Thoracic aorta (tissue), 2 donors: ENCODE measurements around the gene TPPP2. TPM values are rescaled to one million over a fixed set of nuclear protein-coding genes. Genes with fewer than 3 reads are reported as not detected.
A peak's percentile ranks its signal among the peaks of the same experiment; 100 is the strongest.

Experiments
- ATAC-seq: fragments of 150-250 bp; one replicate; pipeline ENCODE4 v1.8.0; 2017; ENCODE audit warnings: low read depth; ENCODE audit not compliant: insufficient number of reproducible peaks, low FRiP score
- DNase-seq: peaks from one replicate; pipeline ENCODE4 v3.0.0-alpha.2; 2020; ENCODE audit warnings: low spot score
- H3K27ac ChIP-seq, 2 donors: fragments of 200-600 bp; sonication (generic); 1 replicate in 1 of 2; 2 replicates in 1 of 2; pipeline ENCODE4 v1.5.1; 2016; ENCODE audit warnings: mild to moderate bottlenecking in 2 of 2, moderate library complexity in 2 of 2
- H3K27me3 ChIP-seq: fragments of 200-600 bp; sonication (generic); replicated peaks from 2 replicates; pipeline ENCODE4 v1.6.0; 2016; ENCODE audit warnings: mild to moderate bottlenecking; ENCODE audit not compliant: insufficient read depth
- H3K36me3 ChIP-seq: fragments of 200-600 bp; sonication (generic); one replicate; pipeline ENCODE4 v1.5.1; 2016
- H3K4me1 ChIP-seq, 2 donors: fragments of 200-600 bp; sonication (generic); 1 replicate in 1 of 2; 2 replicates in 1 of 2; pipeline versions ENCODE4 v1.5.1 to v1.6.0; 2016; ENCODE audit warnings: low read depth in 2 of 2, mild to moderate bottlenecking in 1 of 2; ENCODE audit not compliant: control insufficient read depth in 1 of 2
- H3K4me3 ChIP-seq: fragments of 200-600 bp; sonication (generic); 2 replicates; pipeline ENCODE4 v1.5.1; 2016; ENCODE audit warnings: mild to moderate bottlenecking
- H3K9me3 ChIP-seq: fragments of 200-600 bp; sonication (generic); 2 replicates; pipeline ENCODE4 v1.5.1; 2016
- total RNA-seq, 2 donors: library from RNA; depleted of rRNA; stranded (reverse); fragments of >200 nt; gene quantifications; one replicate each; pipeline versions ENCODE4 v1.1.0 to v1.2.3, GENCODE V29; 2016
- TF ChIP-seq, protein P1 (sequence below): fragments of 200-600 bp; sonication (generic); IDR thresholded peaks from one replicate; pipeline ENCODE4 v1.5.1; 2019; ENCODE audit warnings: antibody characterized with exemption

Gene TPPP2
- total RNA-seq, 2 donors from 2014 or later: not detected

- H3K4me1 ChIP-seq: peaks cover 3 to 28% of the 10 kb centered on the region in 2 donors
- TF ChIP-seq, protein P1, sequence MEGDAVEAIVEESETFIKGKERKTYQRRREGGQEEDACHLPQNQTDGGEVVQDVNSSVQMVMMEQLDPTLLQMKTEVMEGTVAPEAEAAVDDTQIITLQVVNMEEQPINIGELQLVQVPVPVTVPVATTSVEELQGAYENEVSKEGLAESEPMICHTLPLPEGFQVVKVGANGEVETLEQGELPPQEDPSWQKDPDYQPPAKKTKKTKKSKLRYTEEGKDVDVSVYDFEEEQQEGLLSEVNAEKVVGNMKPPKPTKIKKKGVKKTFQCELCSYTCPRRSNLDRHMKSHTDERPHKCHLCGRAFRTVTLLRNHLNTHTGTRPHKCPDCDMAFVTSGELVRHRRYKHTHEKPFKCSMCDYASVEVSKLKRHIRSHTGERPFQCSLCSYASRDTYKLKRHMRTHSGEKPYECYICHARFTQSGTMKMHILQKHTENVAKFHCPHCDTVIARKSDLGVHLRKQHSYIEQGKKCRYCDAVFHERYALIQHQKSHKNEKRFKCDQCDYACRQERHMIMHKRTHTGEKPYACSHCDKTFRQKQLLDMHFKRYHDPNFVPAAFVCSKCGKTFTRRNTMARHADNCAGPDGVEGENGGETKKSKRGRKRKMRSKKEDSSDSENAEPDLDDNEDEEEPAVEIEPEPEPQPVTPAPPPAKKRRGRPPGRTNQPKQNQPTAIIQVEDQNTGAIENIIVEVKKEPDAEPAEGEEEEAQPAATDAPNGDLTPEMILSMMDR: no peak
- peaks cover 39% of the 10 kb centered on the region for H3K36me3 ChIP-seq
- no peak for DNase-seq
- no peak overlapping the region for H3K27ac ChIP-seq
- no peak for ATAC-seq
- H3K27me3 ChIP-seq: no peaks in the 10 kb centered on the region
- no peaks in the 10 kb centered on the region for H3K9me3 ChIP-seq
- no peak overlapping the region for H3K4me3 ChIP-seq
These were observed 9.0 kb upstream of the TPPP2 start for GRCh38 chr14:21020977-21021545.

DNA sequence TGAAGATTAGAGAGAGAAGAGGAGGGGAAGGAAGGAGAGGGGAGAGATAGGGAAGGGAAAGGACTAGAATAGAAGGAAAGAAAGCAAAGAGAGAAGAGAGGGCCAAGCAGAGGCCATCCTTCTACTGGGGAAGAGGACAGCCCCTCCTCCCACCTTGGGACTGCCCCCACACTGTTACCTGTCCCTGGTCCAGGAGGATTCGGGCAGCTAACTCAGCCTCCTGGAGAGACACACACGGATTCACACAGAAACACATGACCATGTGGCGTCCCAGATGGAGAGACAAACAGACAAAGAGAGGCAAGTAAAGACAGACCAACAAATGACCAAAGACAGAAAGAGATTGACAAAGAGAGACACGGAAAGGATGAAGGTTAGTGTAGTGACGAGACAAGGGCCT lies 7.3 kb upstream of the TPPP2 start:
- Histone ChIP-seq H3K4me1 (peaks cover 11 to 39% of the 10 kb centered on the region in 2 donors), H3K27ac (peak overlapping the region in 1 of 2 donors; percentile 94), H3K9me3 (no peaks in the 10 kb centered on the region), H3K36me3 (peaks cover 33% of the 10 kb centered on the region), H3K4me3 (no peak overlapping the region), H3K27me3 (no peaks in the 10 kb centered on the region)
- no peak for DNase-seq
- TF ChIP-seq, protein P1: no peak
- no peak for ATAC-seq

DNA sequence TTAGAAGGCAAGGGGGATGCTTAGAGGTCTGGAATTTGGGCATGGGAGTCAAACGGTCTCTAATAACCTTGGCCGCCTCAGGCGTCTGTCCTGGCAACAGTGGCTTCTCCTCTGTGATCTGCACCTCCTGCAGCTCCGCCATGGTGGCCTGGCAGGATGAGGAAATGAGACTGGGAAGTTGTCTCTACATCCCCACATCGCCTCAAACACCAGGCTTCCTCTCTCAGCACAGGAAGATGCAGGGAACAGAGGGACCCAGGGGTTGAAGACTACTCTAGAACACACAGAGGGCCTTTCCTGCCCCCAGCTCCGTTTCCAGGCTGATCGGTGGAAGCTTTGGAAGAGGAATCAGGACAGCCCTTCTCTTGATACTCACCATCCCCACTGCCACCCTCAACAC lies 6.8 kb upstream of the TPPP2 start:
- H3K4me1 ChIP-seq: peaks cover 11 to 39% of the 10 kb centered on the region in 2 donors
- H3K4me3 ChIP-seq: no peak overlapping the region
- TF ChIP-seq, protein P1: no peak
- DNase-seq (no peak), ATAC-seq (no peak)
- peaks cover 28% of the 10 kb centered on the region for H3K36me3 ChIP-seq
- no peaks in the 10 kb centered on the region for H3K27me3 ChIP-seq
- H3K27ac ChIP-seq: peak overlapping the region; percentile 89 to 94
- no peaks in the 10 kb centered on the region for H3K9me3 ChIP-seq

- Histone ChIP-seq H3K4me3 (peak overlapping the region; percentile 99), H3K9me3 (no peaks in the 10 kb centered on the region), H3K27ac (peak overlapping the region; percentile 89 to 94), H3K36me3 (peaks cover 23% of the 10 kb centered on the region), H3K4me1 (peaks cover 11 to 39% of the 10 kb centered on the region in 2 donors), H3K27me3 (no peaks in the 10 kb centered on the region)
- ATAC-seq: no peak
- DNase-seq: no peak
- TF ChIP-seq, protein P1: no peak
These were observed 6.0 kb upstream of the TPPP2 start for GRCh38 chr14:21023817-21024584.

DNA sequence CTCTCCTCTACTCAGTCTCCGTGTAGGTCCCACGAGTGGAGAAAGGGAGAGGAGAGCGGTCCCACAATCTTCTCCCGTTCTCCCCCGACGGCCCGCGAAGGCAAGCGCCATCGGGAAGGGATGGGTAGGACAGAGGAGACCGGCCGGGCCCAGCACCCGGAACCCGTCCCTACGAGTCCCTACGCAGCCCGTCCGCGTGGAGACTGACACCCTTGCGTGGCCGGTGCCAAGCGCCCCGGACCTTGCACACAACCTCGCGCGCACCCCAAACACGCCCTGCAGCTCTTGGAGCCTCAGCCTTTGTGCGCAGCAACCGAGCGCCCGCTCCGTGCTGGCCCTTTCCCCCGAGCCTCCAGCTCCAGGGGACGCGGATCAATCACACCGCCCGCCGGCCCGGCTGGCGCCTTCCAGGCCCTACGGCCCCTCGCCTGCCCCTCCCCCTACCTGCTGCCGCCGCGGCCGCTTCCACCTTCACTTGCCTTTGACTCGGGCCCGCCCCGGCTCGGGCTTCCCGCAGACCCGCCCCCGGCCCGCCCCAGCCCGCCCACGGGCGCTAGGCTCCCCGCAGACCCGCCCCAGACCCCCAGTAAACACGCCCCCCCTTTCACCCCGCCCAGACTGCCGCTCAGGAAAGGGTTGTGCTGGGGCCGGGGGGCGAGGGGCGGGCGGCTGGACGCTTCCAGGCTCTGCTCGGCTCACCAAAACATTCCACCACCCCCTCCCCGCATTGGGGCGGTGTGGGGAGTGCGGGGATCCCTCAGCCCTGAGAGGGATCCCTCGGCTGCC lies 5.2 kb upstream of the TPPP2 start, which contains the start of gene NDRG2:
Gene NDRG2, minus strand, starts transcription at position 477 of the 786 bp plus-strand sequence. CDS start 1,746 bp downstream, outside the sequence.
- Histone ChIP-seq H3K9me3 (no peaks in the 10 kb centered on the region), H3K36me3 (peaks cover 15% of the 10 kb centered on the region), H3K27me3 (no peaks in the 10 kb centered on the region), H3K4me3 (peak within 1 kb of the TSS; percentile 99), H3K4me1 (peaks cover 11 to 39% of the 10 kb centered on the region in 2 donors), H3K27ac (peak within 1 kb of the TSS; percentile 89 to 94)
- peak; percentile 26 for ATAC-seq
- TF ChIP-seq, protein P1: no peak
- DNase-seq: no peak
